Astrocyte (in vitro differentiated cells and primary cell): Measurements from ENCODE around the gene TTPAL. TPM values are rescaled to one million over a fixed set of nuclear protein-coding genes. Genes with fewer than 3 reads are reported as not detected.

Experiments used
- DNase-seq: peaks from one replicate; pipeline ENCODE4 v3.0.0-alpha.2; 2010; ENCODE audit warnings: low read depth
- FAIRE-seq: peaks from 2 replicates; lab custom pipeline; 2011; peaks lifted over from hg19 to GRCh38; lab: Jason Lieb, UNC
- H2AFZ ChIP-seq: 2 replicates; pipeline ENCODE4 v1.6.0; 2012; ENCODE audit warnings: low read depth, low read length, inconsistent platforms
- H3K27ac ChIP-seq: 2 replicates; pipeline ENCODE4 v1.5.1; 2011; ENCODE audit warnings: low read depth, low read length, inconsistent platforms
- H3K27me3 ChIP-seq: 2 replicates; pipeline ENCODE4 v1.6.0; 2011; ENCODE audit warnings: low read length, inconsistent platforms; ENCODE audit not compliant: insufficient read depth
- H3K36me3 ChIP-seq: 2 replicates; pipeline ENCODE4 v1.5.1; 2011; ENCODE audit warnings: low read length, inconsistent platforms; ENCODE audit not compliant: insufficient read depth
- H3K4me1 ChIP-seq: 2 replicates; pipeline ENCODE4 v1.5.1; 2011; ENCODE audit warnings: low read length, inconsistent platforms; ENCODE audit not compliant: insufficient read depth
- H3K4me2 ChIP-seq: 2 replicates; pipeline ENCODE4 v1.6.0; 2012; ENCODE audit warnings: low read length, inconsistent platforms
- H3K4me3 ChIP-seq: 2 replicates; pipeline ENCODE4 v1.5.1; 2011; ENCODE audit warnings: low read depth, mild to moderate bottlenecking, low read length, inconsistent platforms; ENCODE audit not compliant: insufficient read depth
- H3K79me2 ChIP-seq: 2 replicates; pipeline ENCODE4 v1.6.0; 2012; ENCODE audit warnings: mild to moderate bottlenecking, low read length, inconsistent platforms; ENCODE audit not compliant: insufficient read depth
- H3K9ac ChIP-seq: 2 replicates; pipeline ENCODE4 v1.6.0; 2012; ENCODE audit warnings: mild to moderate bottlenecking, low read length, inconsistent platforms
- H3K9me3 ChIP-seq: 2 replicates; pipeline ENCODE4 v1.5.1; 2012; ENCODE audit warnings: low read depth, mild to moderate bottlenecking, low read length, inconsistent platforms; ENCODE audit not compliant: insufficient read depth
- H4K20me1 ChIP-seq: 2 replicates; pipeline ENCODE4 v1.6.0; 2012; ENCODE audit warnings: low read length, inconsistent platforms; ENCODE audit not compliant: insufficient read depth
- H3K27ac Mint-ChIP-seq: one replicate; pipeline ENCODE4 v1.8.0; 2021; ENCODE audit warnings: mild to moderate bottlenecking, mixed read lengths; ENCODE audit not compliant: unreplicated experiment
- H3K27me3 Mint-ChIP-seq: one replicate; pipeline ENCODE4 v1.8.0; 2021; ENCODE audit warnings: low read depth, mixed read lengths; ENCODE audit not compliant: unreplicated experiment
- H3K36me3 Mint-ChIP-seq: one replicate; pipeline ENCODE4 v1.8.0; 2021; ENCODE audit warnings: low read depth, mixed read lengths; ENCODE audit not compliant: unreplicated experiment
- H3K4me1 Mint-ChIP-seq: one replicate; pipeline ENCODE4 v1.8.0; 2021; ENCODE audit warnings: low read depth, mixed read lengths; ENCODE audit not compliant: unreplicated experiment
- H3K4me3 Mint-ChIP-seq: one replicate; pipeline ENCODE4 v1.8.0; 2021; ENCODE audit warnings: mild to moderate bottlenecking, moderate library complexity, mixed read lengths; ENCODE audit not compliant: unreplicated experiment
- H3K9me3 Mint-ChIP-seq: one replicate; pipeline ENCODE4 v1.8.0; 2021; ENCODE audit warnings: mild to moderate bottlenecking, mixed read lengths; ENCODE audit not compliant: unreplicated experiment
- EZH2 ChIP-seq: IDR thresholded peaks from 2 replicates; pipeline ENCODE4 v1.6.1; 2012; ENCODE audit warnings: mild to moderate bottlenecking, low read length, inconsistent platforms; ENCODE audit not compliant: insufficient read depth
- total RNA-seq: library from RNA; stranded (reverse); gene quantifications from 2 replicates; pipeline ENCODE4 v1.2.1, GENCODE V29; 2021
- TF ChIP-seq, protein P1 (sequence below): IDR thresholded peaks from 2 replicates; pipeline ENCODE4 v1.5.1; 2011; ENCODE audit warnings: low read depth, mild to moderate bottlenecking, inconsistent platforms, low read length, moderate library complexity; ENCODE audit not compliant: insufficient read depth

TTPAL gene
- total RNA-seq, 1 donor from 2014 or later: 23.3 TPM

DNA sequence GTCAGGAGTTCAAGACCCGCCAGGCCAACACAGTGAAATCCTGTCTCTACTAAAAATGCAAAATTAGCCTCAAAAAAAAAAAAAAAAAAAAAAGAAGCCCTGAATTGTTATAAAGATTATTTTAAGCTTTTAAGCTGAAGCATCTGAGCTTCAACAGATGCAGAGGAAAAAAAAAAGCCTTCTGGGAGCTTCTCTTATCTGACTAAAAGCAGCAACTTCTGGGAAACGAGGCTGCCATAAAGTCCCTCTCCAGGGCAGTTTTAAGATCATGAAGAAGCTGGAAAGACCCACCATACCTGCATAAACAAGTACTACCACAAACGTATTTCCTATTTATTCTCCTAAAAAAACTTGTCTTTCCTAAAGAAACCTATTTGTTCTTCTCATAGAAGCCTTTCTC is 42.6 kb downstream of the TTPAL start:
- no peak for DNase-seq
- Histone ChIP-seq H3K4me3 (no peak overlapping the region), H3K27me3 (no peaks in the 10 kb centered on the region), H2AFZ (no peak overlapping the region), H3K4me1 (peaks cover 7% of the 10 kb centered on the region), H3K27ac (no peak overlapping the region), H3K36me3 (no peaks in the 10 kb centered on the region), H4K20me1 (peaks cover 67% of the 10 kb centered on the region), H3K9ac (no peak overlapping the region), H3K79me2 (peaks cover 84% of the 10 kb centered on the region), H3K4me2 (no peak overlapping the region), H3K9me3 (no peaks in the 10 kb centered on the region)
- Mint-ChIP-seq H3K27ac (no peak overlapping the region), H3K36me3 (no peaks in the 10 kb centered on the region), H3K4me3 (no peak overlapping the region), H3K9me3 (no peaks in the 10 kb centered on the region), H3K27me3 (no peaks in the 10 kb centered on the region), H3K4me1 (peaks cover 10% of the 10 kb centered on the region)
- TF ChIP-seq, protein P1, sequence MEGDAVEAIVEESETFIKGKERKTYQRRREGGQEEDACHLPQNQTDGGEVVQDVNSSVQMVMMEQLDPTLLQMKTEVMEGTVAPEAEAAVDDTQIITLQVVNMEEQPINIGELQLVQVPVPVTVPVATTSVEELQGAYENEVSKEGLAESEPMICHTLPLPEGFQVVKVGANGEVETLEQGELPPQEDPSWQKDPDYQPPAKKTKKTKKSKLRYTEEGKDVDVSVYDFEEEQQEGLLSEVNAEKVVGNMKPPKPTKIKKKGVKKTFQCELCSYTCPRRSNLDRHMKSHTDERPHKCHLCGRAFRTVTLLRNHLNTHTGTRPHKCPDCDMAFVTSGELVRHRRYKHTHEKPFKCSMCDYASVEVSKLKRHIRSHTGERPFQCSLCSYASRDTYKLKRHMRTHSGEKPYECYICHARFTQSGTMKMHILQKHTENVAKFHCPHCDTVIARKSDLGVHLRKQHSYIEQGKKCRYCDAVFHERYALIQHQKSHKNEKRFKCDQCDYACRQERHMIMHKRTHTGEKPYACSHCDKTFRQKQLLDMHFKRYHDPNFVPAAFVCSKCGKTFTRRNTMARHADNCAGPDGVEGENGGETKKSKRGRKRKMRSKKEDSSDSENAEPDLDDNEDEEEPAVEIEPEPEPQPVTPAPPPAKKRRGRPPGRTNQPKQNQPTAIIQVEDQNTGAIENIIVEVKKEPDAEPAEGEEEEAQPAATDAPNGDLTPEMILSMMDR: no peak
- no peak for TF ChIP-seq EZH2
- no peak for FAIRE-seq

DNA sequence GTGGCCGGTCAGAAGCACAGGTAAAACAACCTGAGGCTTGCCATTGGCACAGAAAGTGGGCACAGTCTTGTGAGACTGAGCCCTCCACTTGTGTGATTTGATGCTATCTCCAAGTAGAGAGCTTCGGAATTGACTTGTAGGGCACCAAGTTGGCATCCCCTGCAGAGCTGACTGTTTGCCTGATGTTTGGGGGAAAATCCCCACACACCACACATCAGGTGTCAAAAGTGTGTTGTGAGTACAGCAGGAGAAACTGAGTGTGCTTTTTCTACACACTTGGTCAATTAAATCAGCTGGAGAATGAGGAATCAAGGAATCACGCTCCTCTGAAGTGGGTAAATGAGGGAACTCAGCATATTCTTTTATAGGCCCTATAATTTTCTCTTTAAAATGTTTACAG is 45.2 kb downstream of the TTPAL start:
- peak overlapping the region; percentile 99 for H3K27ac ChIP-seq

More for the DNA sequence above, 45.2 kb downstream of the TTPAL start:
- Mint-ChIP-seq H3K4me1 (peaks cover 10% of the 10 kb centered on the region), H3K27me3 (no peaks in the 10 kb centered on the region), H3K36me3 (no peaks in the 10 kb centered on the region), H3K27ac (peak overlapping the region; percentile 89), H3K9me3 (no peaks in the 10 kb centered on the region), H3K4me3 (peak overlapping the region; percentile 91)
- Histone ChIP-seq H3K27me3 (no peaks in the 10 kb centered on the region), H3K4me2 (peak overlapping the region; percentile 96), H3K79me2 (peaks cover 59% of the 10 kb centered on the region), H3K9ac (peak overlapping the region; percentile 99), H3K36me3 (no peaks in the 10 kb centered on the region), H3K4me3 (peak overlapping the region; percentile 83), H3K4me1 (peaks cover 8% of the 10 kb centered on the region), H2AFZ (no peak overlapping the region), H4K20me1 (peaks cover 45% of the 10 kb centered on the region), H3K9me3 (no peaks in the 10 kb centered on the region)
- TF ChIP-seq, protein P1: no peak
- no peak for TF ChIP-seq EZH2
- no peak for DNase-seq
- FAIRE-seq: no peak
